Measurements from ENCODE around the gene PNCK.

Gene PNCK

DNA sequence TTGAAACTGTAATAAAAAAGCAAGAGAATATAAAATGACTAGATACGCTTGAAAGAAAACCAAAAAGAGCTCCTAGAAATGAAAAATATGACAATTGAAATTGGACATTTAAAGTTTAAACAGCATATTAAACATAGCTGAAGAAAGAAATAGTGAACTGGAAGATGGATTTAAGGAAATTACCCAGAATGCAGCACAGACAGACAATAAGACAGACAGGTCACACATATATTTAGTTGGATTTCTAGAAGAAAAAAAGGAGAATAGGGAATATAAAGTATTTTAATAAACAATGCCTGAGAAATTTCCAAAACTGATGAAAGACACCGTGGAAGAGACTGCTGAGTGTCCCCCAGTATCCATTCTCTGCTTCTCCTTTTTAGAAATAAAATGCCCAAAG, 20.1 kb downstream of the PNCK start:
- no peak for TF ChIP-seq RAD21 (IDR thresholded peaks at IDR 0.05; ENCODE audit: low read depth)
- TF ChIP-seq TEAD4 (IDR thresholded peaks at IDR 0.05), result no peak
- TF ChIP-seq, protein P1, sequence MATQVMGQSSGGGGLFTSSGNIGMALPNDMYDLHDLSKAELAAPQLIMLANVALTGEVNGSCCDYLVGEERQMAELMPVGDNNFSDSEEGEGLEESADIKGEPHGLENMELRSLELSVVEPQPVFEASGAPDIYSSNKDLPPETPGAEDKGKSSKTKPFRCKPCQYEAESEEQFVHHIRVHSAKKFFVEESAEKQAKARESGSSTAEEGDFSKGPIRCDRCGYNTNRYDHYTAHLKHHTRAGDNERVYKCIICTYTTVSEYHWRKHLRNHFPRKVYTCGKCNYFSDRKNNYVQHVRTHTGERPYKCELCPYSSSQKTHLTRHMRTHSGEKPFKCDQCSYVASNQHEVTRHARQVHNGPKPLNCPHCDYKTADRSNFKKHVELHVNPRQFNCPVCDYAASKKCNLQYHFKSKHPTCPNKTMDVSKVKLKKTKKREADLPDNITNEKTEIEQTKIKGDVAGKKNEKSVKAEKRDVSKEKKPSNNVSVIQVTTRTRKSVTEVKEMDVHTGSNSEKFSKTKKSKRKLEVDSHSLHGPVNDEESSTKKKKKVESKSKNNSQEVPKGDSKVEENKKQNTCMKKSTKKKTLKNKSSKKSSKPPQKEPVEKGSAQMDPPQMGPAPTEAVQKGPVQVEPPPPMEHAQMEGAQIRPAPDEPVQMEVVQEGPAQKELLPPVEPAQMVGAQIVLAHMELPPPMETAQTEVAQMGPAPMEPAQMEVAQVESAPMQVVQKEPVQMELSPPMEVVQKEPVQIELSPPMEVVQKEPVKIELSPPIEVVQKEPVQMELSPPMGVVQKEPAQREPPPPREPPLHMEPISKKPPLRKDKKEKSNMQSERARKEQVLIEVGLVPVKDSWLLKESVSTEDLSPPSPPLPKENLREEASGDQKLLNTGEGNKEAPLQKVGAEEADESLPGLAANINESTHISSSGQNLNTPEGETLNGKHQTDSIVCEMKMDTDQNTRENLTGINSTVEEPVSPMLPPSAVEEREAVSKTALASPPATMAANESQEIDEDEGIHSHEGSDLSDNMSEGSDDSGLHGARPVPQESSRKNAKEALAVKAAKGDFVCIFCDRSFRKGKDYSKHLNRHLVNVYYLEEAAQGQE (IDR thresholded peaks at IDR 0.05; ENCODE audit: low read depth), result no peak
- no peak for TF ChIP-seq YY1 (IDR thresholded peaks at IDR 0.05; ENCODE audit: low read depth)
- TF ChIP-seq, protein P2, sequence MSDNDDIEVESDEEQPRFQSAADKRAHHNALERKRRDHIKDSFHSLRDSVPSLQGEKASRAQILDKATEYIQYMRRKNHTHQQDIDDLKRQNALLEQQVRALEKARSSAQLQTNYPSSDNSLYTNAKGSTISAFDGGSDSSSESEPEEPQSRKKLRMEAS (IDR thresholded peaks at IDR 0.05), result no peak
- TF ChIP-seq TCF12 (IDR thresholded peaks at IDR 0.05; ENCODE audit: low read depth), result no peak
- no peak for TF ChIP-seq ZBTB7A (IDR thresholded peaks at IDR 0.05; ENCODE audit: low read depth)
- TF ChIP-seq USF1 (IDR thresholded peaks at IDR 0.05), result no peak
- no peak for TF ChIP-seq CEBPB (IDR thresholded peaks at IDR 0.05)
- TF ChIP-seq NFIC (IDR thresholded peaks at IDR 0.05), result no peak
- no peak for TF ChIP-seq TAF1 (IDR thresholded peaks at IDR 0.05; ENCODE audit: low read depth)

- TF ChIP-seq FOXM1 (IDR thresholded peaks at IDR 0.05; ENCODE audit: borderline replicate concordance, low read depth), result no peak
- no peak for TF ChIP-seq CEBPB (IDR thresholded peaks at IDR 0.05)
- no peak for TF ChIP-seq TCF12 (IDR thresholded peaks at IDR 0.05; ENCODE audit: low read depth)
- no peak for TF ChIP-seq CREB1 (IDR thresholded peaks at IDR 0.05; ENCODE audit: low read depth)
- TF ChIP-seq, protein P1 (IDR thresholded peaks at IDR 0.05; ENCODE audit: low read depth), result no peak
- no peak for TF ChIP-seq TEAD4 (IDR thresholded peaks at IDR 0.05)
- TF ChIP-seq RAD21 (IDR thresholded peaks at IDR 0.05; ENCODE audit: low read depth), result no peak
- no peak for TF ChIP-seq YY1 (IDR thresholded peaks at IDR 0.05; ENCODE audit: low read depth)
- TF ChIP-seq, protein P2 (IDR thresholded peaks at IDR 0.05), result no peak
- TF ChIP-seq ZBTB7A (IDR thresholded peaks at IDR 0.05; ENCODE audit: low read depth), result no peak
- TF ChIP-seq EP300 (IDR thresholded peaks at IDR 0.05; ENCODE audit: borderline replicate concordance), result no peak
Observed at GRCh38 chrX:153651540-153652079, 22.0 kb downstream of the PNCK start.

DNA sequence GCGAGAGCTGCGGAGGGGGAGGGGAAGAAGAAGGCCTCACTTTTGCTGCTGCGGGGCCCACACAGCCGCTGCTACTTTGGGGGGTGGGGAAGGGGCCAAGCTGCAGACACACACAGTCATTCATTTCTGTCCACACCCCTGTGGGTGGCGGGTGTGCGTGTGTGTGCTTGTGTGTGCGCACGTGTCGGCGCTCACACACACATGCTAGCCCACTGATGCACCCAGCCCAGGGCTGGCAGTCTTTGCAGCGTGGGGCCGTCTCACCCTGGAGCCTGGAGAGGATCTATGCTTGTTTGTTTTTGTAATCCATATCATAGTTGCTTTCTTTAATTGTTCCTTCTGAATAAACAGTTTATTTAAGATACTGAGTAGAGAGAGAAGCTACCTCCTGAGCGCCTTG, 22.7 kb downstream of the PNCK start:
- TF ChIP-seq NFIC (IDR thresholded peaks at IDR 0.05) (no peak), EP300 (IDR thresholded peaks at IDR 0.05; ENCODE audit: borderline replicate concordance) (no peak), ZBTB7A (IDR thresholded peaks at IDR 0.05; ENCODE audit: low read depth) (no peak), EGR1 (IDR thresholded peaks at IDR 0.05) (no peak), USF1 (IDR thresholded peaks at IDR 0.05) (no peak), RAD21 (IDR thresholded peaks at IDR 0.05; ENCODE audit: low read depth) (no peak), CEBPB (IDR thresholded peaks at IDR 0.05) (no peak), YY1 (IDR thresholded peaks at IDR 0.05; ENCODE audit: low read depth) (no peak), TEAD4 (IDR thresholded peaks at IDR 0.05) (no peak)
- TF ChIP-seq, protein P1 (IDR thresholded peaks at IDR 0.05; ENCODE audit: low read depth), result no peak
- TF ChIP-seq, protein P2 (IDR thresholded peaks at IDR 0.05), result no peak

GRCh38 chrX:153649915-153650782, 23.5 kb downstream of the PNCK start:
- TF ChIP-seq ZBTB7A (IDR thresholded peaks at IDR 0.05; ENCODE audit: low read depth), result no peak
- TF ChIP-seq NFIC (IDR thresholded peaks at IDR 0.05), result no peak
- TF ChIP-seq, protein P1 (IDR thresholded peaks at IDR 0.05; ENCODE audit: low read depth), result no peak
- no peak for TF ChIP-seq FOXM1 (IDR thresholded peaks at IDR 0.05; ENCODE audit: borderline replicate concordance, low read depth)
- TF ChIP-seq CREB1 (IDR thresholded peaks at IDR 0.05; ENCODE audit: low read depth), result no peak
- no peak for TF ChIP-seq YY1 (IDR thresholded peaks at IDR 0.05; ENCODE audit: low read depth)
- TF ChIP-seq RAD21 (IDR thresholded peaks at IDR 0.05; ENCODE audit: low read depth), result no peak
- TF ChIP-seq, protein P2 (IDR thresholded peaks at IDR 0.05), result no peak
- no peak for TF ChIP-seq TCF12 (IDR thresholded peaks at IDR 0.05; ENCODE audit: low read depth)
- no peak for TF ChIP-seq USF1 (IDR thresholded peaks at IDR 0.05)
- no peak for TF ChIP-seq EP300 (IDR thresholded peaks at IDR 0.05; ENCODE audit: borderline replicate concordance)
- no peak for TF ChIP-seq CEBPB (IDR thresholded peaks at IDR 0.05)
- no peak for TF ChIP-seq TAF1 (IDR thresholded peaks at IDR 0.05; ENCODE audit: low read depth)
- no peak for TF ChIP-seq EGR1 (IDR thresholded peaks at IDR 0.05)
- TF ChIP-seq TEAD4 (IDR thresholded peaks at IDR 0.05), result no peak
